Activated CD4-positive, alpha-beta T cell treated with anti-CD3 and anti-CD28 coated beads, Interleukin-2, Interleukin-6, amounts not matched to agents 100 ng/mL and 50 ng/mL, durations not matched to agents 16 hours and 8 hours (primary cell): ENCODE data around the gene ITPR2.
"Not testable (repeated sequence)": the region's sequence is repeated elsewhere in the genome, so short reads cannot be mapped to it uniquely, and the experiment has no call there.

Experiments used
- DNase-seq: peaks from one replicate; pipeline ENCODE4 v3.0.0-alpha.2; 2020

Gene ITPR2

DNA sequence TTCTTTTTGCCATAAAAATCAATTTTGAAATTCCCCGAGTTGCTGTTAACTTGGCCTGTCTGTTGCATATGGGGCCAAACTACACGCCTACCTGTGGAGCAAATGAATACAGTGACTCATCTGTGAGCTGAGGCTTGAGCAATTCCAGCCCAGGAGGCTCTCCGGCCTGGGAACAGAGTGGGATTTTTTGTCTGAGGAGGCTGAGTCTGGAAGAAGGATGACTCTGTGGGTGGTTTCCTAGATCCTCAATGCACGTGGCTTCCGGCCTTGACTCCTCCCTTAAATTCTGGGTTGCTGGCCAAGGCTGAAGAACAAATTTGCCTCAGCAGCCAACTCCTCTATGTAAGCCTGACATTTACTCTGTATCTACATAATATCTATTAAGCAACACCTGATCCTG is 513.5 kb downstream of the ITPR2 start:
- no peak for DNase-seq

DNA sequence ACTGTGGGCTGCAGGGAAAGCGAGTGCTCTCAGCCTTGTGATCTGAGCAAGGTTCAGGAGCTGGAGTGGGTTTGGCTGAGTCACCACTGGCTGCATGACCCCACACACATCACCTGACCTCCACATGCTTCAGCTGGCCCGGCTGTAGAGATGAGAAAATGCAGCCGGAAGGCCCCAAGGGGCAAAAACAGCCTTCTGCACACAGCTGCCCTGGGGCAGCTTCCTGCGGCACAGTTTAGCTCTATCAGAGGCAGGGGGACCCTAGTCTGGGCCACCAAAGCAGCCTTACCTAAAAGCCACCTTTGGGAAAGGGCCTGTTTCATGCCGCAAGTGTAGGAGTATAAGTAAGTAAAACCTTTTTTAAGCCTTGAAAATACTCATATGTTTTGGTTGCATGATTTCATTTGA is 514.3 kb downstream of the ITPR2 start:
- DNase-seq, result peak; percentile 12

DNA sequence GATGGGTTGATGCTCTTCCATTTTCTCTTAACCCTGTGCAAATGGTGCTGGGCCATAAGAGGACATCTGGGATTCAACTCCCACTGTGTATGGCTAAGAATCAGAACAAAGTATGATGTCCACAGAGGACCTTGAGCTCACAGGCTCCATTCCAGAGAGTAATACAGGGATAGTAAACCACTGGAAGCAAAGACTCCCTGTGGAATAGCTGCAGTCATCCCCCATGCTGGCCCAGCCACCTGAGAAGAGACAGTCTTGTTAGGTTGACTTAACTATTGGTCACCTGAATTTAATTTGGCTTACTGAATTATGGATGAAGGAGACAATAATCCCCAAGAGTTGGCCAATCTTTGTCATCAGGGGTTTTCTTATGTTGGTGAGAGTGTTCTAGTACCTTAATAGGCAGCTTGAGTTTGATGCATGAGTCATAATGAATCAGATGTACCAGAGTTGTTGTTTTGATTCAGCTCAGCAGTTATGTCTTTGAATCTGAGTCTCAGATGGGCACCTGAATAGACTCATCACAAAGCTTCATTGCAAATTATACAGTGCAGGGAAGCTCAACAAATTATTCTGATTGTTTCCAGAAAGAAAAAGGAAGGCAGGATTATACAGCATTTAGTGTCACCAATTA is 514.9 kb downstream of the ITPR2 start:
- DNase-seq, result peak; percentile 54

DNA sequence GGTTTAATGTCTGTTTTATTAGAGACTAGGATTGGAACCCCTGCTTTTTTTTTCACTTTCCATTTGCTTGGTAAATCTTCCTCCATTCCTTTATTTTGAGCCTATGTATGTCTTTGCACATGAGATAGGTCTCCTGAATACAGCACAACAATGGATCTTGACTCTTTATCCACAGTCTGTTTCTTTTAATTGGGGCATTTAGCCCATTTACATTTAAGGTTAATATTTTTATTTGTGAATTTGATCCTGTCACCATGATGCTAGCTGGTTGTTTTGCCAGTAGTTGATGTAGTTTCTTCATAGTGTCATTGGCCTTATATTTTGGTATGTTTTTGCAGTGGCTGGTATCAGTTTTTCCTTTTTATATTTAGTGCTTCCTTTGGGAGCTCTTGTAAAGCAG is 518.9 kb downstream of the ITPR2 start:
- not testable (repeated sequence) for DNase-seq

DNA sequence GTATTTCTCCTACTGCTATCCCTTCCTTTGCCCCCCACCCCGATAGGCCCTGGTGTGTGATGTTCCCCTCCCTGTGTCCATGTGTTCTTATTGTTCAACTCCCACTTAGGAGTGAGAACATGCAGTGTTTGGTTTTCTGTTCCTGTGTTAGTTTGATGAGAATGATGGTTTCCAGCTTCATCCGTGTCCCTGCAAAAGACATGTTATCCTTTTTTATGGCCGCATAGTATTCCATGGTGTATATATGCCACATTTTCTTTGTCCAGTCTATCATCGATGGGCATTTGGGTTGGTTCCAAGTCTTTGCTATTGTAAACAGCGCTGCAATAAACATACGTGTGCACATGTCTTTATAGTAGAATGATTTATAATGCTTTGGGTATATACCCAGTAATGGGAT is 522.5 kb downstream of the ITPR2 start:
- not testable (repeated sequence) for DNase-seq

DNA sequence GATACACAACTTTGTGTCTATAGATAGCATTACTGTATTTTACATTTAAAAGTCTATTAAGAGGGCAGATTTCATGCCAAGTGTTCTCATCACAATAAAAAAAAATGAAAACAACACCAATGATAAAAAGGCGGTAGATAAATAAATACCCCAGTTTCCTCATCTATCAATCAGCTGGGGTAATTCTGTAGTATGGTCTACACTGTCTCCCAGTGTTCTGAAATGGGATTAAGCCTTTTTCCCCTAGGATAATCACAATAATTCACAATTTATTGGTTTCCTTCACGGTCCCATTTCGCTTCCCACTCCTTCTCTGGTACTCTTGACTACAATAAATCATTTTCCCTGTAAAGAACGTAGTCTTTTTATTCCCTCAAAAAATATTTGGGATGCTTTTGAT is 523.4 kb downstream of the ITPR2 start:
- no peak for DNase-seq

DNA sequence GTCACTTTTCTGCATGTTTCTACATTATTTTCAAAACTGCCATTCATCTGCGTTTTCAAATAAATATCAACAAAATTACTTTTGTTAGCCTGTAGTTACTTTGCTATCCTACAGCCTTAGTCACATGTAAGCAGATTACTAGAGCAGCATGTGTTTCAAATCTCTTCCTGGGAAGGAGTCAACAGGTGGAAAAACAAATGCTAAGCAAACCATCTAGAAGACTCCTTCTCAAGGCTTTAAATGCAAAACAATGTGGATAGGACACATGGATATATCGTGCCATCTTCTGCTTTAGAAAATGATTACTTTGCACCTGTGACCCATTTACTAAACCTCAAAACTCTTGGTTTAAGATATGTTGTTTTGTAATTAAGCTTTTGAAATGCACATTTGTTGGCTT is 528.7 kb downstream of the ITPR2 start:
- no peak for DNase-seq

DNA sequence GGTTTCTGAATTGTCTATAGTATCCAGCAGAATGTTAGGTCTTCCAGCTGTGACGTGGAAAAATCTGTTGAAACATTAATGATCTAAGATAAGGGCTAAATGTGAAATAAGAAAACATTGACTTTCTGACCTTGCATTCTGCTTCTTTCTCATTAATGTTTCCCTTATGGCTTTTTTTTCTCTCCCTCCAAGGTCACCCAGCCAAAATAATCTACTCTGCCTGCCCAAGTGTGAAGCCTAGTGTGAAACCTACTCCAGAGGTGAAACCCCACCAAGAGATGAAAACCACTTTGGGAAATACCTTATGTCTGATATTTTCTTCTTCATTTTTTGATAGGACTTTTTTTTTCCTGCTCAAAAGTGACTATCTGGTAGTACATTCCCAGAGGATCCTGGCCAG is 529.6 kb downstream of the ITPR2 start:
- DNase-seq, result no peak

DNA sequence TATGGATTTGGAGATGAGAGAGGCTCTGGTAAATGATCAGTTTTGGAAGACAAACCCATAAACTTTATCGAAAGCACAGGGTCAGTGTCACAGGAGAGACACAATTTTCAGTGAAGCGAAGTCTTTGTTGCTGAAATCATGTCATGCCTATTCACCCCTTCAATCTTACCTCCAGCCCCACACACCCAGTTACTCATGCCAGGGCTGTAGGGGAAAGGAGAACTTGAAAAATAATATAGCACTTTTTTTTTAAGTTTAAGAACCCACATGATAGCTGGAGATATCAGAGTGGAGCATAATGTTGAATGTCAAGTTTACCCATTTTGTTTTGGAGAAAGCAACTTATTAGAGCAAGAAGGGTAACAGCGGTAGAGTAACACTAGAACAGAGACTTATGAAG is 530.2 kb downstream of the ITPR2 start:
- DNase-seq, result no peak

DNA sequence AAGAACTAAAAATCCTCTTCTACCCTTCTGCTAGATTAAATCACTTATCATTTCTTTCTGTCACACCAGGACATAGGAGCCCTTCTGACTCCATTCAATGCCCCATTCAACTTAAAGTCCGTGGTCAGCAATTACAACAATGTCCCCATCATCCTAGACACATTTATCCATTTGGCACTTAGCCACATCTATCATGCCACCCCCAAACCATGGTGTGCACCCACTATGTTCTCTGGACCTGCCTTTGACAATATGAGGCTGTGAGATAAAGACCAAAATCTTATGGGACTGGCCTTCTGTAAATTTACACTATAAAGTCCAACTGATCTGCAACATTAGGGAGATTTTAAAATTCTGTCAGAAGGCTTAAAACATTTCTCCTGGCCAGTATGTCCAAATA is 533.2 kb downstream of the ITPR2 start:
- DNase-seq, result no peak

DNA sequence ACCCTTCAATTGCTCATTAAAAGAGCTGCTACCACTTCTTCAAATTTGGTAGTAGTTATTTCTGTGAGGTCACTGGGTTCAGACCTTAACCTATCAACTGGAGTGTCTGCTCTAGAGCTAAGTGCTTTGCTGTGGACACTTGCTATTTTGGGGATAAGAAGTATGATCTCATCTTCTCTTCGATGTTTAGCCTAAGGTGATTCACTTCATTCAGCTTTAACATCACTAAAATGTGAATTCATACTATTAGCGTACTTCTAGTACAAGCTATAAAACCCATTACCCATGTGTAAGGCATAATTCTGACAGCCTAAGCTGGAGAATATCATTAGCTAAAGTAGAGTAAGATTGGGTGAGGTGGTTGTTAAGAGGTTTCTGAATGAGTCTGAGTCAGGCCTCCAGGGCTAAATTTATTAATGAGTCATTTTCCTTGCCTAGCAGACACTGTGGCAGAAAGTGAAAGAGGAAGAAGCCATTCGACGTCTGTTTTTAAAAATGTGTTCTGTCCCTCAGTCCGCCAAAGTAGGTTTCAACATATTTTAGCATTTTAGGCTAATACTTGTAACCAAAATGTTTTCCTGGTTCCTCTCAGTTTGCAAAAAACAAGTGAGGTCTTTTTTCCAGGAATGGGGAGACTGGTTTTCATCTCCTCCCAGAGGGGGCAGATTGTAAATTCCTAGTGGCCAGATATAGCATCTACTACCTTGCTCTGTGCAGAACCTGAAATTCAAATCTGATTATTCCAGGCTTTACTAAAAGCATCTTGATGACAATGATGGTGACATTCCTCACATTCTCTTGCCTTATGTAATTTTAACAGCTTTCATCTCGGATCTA is 534.0 kb downstream of the ITPR2 start:
- peak; percentile 80 for DNase-seq

DNA sequence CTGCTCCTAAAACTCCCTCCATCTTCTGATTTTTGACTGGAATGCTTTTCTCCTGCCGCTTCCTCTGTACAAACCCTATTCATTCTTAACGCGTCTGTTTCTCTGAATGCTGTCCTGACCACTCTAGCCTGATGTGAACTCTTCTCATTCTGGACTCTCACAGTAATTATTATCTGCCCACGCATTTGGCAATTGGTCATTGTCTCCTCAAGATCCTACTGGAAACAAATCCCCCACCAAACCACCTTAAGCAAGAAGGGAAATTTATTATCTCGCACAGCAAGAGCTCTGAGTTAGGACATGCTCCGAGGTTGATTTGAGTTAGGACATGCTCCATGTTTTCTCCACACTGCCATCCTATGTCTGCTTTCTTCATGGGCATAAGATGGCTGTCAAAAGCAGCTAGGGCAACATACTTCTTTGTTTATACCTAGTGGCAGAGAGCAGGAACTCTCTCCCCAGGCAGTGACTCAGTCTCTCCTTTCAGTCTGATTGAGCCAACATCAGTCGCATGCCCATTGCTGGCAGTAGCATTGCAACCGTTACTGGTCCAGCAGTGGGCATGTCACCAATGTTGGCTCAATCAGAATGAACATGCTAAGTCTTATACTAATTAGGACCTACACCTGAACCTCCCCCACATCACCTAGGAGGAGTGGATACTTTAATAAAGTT is 535.5 kb downstream of the ITPR2 start:
- DNase-seq, result peak; percentile 66

DNA sequence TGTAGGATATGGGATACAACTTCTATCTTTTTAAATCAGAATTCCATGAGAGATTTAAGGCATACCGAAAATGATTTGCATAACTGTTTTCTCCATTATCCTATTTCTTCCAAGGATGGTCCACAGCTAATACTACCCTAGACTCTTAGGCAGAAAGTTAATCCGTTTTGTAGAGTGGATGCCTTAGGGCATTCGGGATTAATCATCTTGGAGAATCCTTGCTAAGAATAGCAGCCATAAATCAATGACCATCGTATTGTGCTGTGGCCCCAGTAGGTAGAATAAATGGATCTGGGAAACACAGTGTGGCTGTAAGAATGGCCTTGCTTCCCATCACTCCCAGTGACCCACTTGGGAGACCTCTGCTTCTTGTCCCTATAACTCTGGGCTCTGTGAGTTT is 538.0 kb downstream of the ITPR2 start:
- DNase-seq, result no peak

DNA sequence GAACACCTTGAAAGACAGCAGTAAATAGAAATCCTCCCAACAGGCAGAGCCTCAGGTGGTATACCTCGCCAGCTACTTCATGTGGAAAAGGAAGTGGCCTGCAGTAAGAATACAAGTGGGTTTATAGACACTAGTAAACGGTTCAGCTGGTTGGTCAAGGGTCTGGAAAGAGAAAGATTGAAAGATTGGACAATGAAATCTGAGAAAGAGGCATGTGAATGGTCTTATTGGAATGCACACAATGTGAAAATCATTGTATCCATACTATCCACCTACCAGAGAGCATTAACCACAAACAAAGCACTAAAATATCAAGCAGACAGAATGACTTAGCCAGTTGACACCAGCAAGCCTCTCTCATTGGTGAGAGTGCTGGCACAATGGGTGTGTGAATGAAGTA is 539.4 kb downstream of the ITPR2 start:
- no peak for DNase-seq

DNA sequence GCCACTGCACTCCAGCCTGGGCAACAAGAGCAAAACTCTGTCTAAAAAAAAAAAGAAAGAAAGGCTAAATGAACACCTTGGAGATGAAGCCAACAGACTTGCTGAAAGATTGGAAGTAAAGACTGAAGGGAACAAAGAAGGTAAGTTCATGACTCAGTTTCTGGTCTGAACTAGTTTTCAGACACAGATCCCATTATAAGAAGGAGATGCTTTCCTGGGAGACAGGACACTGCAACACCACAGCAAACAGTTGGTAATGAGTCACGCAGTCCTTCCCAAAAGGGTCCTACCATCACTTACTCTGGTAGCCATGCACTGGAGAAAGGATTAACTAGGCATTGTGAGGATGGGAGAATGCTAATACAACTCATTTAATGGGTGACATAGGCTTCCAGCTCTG is 540.4 kb downstream of the ITPR2 start:
- DNase-seq, result no peak

DNA sequence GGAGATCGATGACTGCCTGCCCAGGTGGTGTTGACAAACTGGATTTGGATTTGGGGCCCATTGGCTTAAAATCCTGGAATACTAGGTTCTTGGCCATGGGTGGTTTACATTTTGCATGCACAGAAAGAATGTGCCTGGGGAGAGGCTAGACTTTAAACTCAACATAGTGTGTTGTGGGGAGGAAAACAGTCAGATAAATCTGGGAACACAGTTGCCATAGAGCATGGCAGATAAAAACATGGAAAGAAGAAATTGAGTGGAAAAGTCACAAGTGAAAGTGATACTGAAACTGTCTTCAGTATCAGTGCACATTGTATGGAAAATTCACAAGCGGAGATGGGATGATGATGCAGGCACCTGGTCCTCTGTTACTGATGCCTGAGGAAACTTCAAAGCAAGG is 542.4 kb downstream of the ITPR2 start:
- DNase-seq, result no peak

DNA sequence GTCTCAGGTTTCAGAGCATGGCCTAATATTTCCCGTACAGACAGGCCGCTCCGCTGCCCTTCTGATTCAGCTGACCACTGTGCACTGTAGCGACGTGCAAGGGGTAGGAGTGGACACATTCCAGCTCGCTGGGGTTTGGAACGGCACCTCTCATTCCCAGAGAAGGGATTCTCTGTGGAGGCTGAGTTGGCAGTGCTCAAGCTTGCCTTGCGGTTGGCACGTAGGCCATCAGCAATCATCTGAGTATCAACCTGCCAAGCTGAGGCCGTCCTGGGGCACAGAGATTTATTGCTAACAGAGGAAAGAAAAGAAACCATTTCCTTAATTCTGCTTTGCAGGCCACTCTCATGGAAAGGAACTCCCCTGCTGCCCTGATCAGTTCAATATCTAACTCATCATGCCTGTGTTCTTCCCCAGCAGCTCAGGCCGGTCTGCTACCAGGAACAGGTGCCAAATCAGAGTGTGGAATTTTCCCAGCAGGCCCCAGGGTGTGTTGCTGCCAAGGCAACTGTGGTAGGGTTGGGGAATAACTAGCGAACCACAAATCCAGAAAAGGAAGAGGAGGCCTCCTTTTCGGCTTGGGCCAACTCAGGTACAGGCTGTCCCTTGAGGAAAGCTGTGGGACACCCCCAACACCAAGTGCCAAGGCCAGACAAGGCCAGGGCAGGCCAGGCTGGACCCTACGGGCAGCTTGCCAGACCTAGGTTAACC is 545.2 kb downstream of the ITPR2 start:
- DNase-seq, result no peak
